Measurements from ENCODE around the gene TNFRSF21. TPM values are rescaled to one million over a fixed set of nuclear protein-coding genes. Genes with fewer than 3 reads are reported as not detected.

The TNFRSF21 gene
- total RNA-seq, 3 donors from 2014 or later = 10.2 to 21.4 (median 20.9) TPM

- Histone ChIP-seq H3K27ac (peak overlapping the region; percentile 34 to 62), H3K27me3 (no peaks in the 10 kb centered on the region), H3K4me1 (peaks cover 0 to 7% of the 10 kb centered on the region in 2 donors), H3K36me3 (no peaks in the 10 kb centered on the region), H3K9me3 (no peaks in the 10 kb centered on the region), H3K4me3 (no peak overlapping the region)
- DNase-seq (ENCODE audit: low spot score in 2 of 2) = peak; percentile 81 to 83
- intact Hi-C loops (cut with DNase I; ENCODE audit: low total_unique reads) = no loop called here
- peak; percentile 21 to 57 (median 21) for TF ChIP-seq POLR2AphosphoS5 (IDR thresholded peaks at IDR 0.05)
- TF ChIP-seq, protein P1, sequence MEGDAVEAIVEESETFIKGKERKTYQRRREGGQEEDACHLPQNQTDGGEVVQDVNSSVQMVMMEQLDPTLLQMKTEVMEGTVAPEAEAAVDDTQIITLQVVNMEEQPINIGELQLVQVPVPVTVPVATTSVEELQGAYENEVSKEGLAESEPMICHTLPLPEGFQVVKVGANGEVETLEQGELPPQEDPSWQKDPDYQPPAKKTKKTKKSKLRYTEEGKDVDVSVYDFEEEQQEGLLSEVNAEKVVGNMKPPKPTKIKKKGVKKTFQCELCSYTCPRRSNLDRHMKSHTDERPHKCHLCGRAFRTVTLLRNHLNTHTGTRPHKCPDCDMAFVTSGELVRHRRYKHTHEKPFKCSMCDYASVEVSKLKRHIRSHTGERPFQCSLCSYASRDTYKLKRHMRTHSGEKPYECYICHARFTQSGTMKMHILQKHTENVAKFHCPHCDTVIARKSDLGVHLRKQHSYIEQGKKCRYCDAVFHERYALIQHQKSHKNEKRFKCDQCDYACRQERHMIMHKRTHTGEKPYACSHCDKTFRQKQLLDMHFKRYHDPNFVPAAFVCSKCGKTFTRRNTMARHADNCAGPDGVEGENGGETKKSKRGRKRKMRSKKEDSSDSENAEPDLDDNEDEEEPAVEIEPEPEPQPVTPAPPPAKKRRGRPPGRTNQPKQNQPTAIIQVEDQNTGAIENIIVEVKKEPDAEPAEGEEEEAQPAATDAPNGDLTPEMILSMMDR (IDR thresholded peaks at IDR 0.05) = no peak
- TF ChIP-seq POLR2A (IDR thresholded peaks at IDR 0.05) = no peak
Observed at GRCh38 chr6:47242483-47243386, 67.0 kb downstream of the TNFRSF21 start.

GRCh38 chr6:47241742-47242482 lies 67.8 kb downstream of the TNFRSF21 start:
- peaks cover 0 to 7% of the 10 kb centered on the region in 2 donors for H3K4me1 ChIP-seq
- intact Hi-C loops (cut with DNase I; ENCODE audit: low total_unique reads) = no loop called here
- no peaks in the 10 kb centered on the region for H3K9me3 ChIP-seq
- H3K36me3 ChIP-seq = no peaks in the 10 kb centered on the region
- TF ChIP-seq POLR2AphosphoS5 (IDR thresholded peaks at IDR 0.05) (no peak), POLR2A (IDR thresholded peaks at IDR 0.05) (no peak)
- TF ChIP-seq, protein P1 (IDR thresholded peaks at IDR 0.05) = no peak
- no peak overlapping the region for H3K4me3 ChIP-seq
- DNase-seq (ENCODE audit: low spot score in 2 of 2) = no peak
- peak overlapping the region; percentile 34 to 62 for H3K27ac ChIP-seq
- H3K27me3 ChIP-seq = no peaks in the 10 kb centered on the region

DNA sequence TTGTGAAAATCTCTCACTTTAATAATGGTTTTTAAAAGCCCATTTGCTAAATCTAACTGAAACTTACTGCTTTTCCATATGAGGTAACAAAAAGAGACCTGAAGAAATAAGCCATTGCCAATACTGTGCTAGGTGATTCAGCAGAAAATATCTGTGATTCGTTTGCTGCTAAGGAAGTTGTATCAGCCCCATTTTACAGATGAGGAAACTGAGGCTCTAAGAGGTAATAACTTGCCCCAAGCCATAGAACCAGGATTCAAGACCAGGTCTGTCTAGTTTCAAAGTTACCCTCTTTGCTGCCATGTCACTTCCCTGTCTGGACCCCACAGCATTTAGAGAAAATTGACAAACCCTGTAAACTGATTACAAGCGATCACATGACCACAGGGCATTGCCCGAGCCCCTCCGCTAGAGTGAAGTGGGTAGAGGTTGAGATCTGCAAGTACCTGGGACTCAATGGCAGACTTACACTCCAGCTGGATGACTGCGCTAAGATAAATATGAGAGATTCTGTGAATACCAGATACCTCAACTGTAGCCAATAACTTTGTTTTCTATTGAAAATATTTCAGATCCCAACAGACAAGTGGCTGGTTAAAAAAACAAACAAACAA lies 69.3 kb downstream of the TNFRSF21 start:
- Histone ChIP-seq H3K36me3 (no peaks in the 10 kb centered on the region), H3K4me1 (peaks cover 0 to 7% of the 10 kb centered on the region in 2 donors), H3K9me3 (no peaks in the 10 kb centered on the region), H3K4me3 (no peak overlapping the region), H3K27me3 (no peaks in the 10 kb centered on the region), H3K27ac (no peak overlapping the region)
- TF ChIP-seq POLR2AphosphoS5 (IDR thresholded peaks at IDR 0.05) = no peak
- TF ChIP-seq, protein P1 (IDR thresholded peaks at IDR 0.05) = no peak
- TF ChIP-seq POLR2A (IDR thresholded peaks at IDR 0.05) = no peak
- intact Hi-C loops (cut with DNase I; ENCODE audit: low total_unique reads) = no loop called here
- DNase-seq (ENCODE audit: low spot score in 2 of 2) = no peak

GRCh38 chr6:47239546-47239945 lies 70.2 kb downstream of the TNFRSF21 start:
- no peak for DNase-seq (ENCODE audit: low spot score in 2 of 2)
- H3K27ac ChIP-seq = no peak overlapping the region
- no peak for TF ChIP-seq POLR2A (IDR thresholded peaks at IDR 0.05)
- TF ChIP-seq POLR2AphosphoS5 (IDR thresholded peaks at IDR 0.05) = no peak
- TF ChIP-seq, protein P1 (IDR thresholded peaks at IDR 0.05) = no peak
- intact Hi-C loops (cut with DNase I; ENCODE audit: low total_unique reads) = no loop called here
- H3K4me1 ChIP-seq = peaks cover 0 to 7% of the 10 kb centered on the region in 2 donors
- H3K27me3 ChIP-seq = no peaks in the 10 kb centered on the region
- H3K36me3 ChIP-seq = no peaks in the 10 kb centered on the region
- no peaks in the 10 kb centered on the region for H3K9me3 ChIP-seq
- no peak overlapping the region for H3K4me3 ChIP-seq
